HG03159 (cell line): Measurements from ENCODE around the gene C2orf68.
"Not testable (repeated sequence)": the region's sequence is repeated elsewhere in the genome, so short reads cannot be mapped to it uniquely, and the experiment has no call there.

Source experiments
- ATAC-seq: cut with Tn5 transposase; IDR thresholded peaks from one replicate; pipeline ENCODE4 v1.9.1; 2021; ENCODE audit warnings: mild to moderate bottlenecking, moderate library complexity; ENCODE audit not compliant: unreplicated experiment

C2orf68 gene

DNA sequence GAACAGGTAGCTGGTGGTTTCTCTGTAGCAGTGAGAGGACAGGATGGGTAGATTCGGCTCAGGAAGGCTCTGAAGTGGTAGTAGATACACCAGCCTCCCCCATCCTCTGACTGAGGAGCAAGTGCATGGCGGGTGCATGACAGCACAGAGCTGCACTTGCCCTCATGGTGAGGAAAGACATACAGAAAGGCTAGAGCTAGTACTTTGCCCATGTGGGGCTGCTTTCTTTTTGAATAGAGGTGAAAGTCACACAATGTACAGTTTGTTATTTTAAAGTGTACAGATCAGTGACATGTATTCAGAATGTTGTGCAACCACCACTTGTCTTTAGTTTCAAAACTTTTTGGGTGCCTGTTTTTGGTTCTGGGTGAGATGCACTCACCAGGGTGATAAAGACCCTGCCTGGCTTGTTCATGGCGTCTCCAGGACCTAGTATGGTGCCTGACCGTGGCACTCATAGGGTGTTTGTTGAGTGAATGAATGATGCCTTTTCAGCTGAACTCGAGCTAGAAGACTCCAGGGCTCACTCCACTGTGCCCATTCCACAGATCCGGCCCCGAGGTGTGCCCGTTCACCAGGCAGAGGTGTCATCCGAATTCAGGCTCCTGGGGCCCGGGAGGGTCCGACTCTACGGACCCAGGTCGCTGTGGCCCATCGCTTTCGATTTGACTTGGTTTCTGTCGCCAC, 28.1 kb downstream of the C2orf68 start:
- ATAC-seq: peak; percentile 2

DNA sequence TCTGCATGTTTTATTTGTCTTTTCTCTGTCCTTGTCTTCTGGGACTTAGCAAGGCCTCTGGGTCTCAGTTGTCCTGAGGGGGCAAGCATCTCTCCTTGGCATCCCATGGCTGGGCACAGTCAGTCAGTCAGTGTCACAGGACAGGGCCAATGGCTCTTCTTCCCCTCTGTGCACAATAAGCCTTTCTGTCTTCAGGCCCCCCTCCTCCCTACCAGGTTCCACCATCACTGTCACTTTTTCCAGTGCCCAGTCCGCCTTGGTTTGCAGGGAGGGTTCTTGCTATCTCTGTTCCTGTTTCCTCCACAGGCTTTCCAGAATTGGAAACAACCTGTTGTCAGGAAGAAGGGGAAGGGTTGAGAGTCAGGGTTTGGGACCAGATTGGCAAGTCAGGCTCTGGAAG, 29.4 kb downstream of the C2orf68 start:
- no peak for ATAC-seq

GRCh38 chr2:85580206-85580605, 31.7 kb downstream of the C2orf68 start:
- ATAC-seq: no peak

DNA sequence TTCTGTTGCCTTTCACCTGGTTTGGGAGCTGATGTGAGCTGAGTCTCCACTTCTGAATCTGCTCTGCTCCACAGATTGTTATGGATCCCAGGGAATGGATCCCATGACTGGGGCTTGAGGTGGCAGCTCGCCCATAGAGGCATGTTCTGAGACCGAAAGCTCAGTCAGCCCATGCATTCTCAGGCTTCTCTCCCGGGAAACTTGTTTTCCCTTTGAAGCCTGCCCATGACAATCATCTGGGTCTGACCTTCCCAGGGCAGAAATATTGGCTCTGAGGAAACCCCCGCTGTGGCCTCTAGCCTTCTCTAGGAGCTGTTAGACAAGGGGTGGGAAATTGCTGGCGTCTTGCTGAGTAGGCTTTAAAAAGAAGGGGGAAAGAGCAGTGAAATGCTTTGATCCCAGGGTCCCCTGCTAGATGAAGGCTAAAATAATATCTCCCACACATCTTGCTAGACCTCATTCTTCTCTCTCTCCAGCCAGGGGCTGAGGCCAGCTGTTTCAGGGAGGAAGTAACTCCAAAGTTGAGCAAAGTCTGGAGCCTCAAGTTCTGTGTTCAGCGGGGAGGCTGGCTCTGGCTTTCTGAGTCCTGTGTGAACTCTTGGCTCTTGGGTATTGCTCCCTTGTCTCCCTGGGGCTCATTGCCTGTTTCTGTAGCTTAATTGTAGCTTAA, 32.5 kb downstream of the C2orf68 start:
- ATAC-seq: no peak

- ATAC-seq: peak; percentile 40
These were observed 33.4 kb downstream of the C2orf68 start for GRCh38 chr2:85578243-85579180.

DNA sequence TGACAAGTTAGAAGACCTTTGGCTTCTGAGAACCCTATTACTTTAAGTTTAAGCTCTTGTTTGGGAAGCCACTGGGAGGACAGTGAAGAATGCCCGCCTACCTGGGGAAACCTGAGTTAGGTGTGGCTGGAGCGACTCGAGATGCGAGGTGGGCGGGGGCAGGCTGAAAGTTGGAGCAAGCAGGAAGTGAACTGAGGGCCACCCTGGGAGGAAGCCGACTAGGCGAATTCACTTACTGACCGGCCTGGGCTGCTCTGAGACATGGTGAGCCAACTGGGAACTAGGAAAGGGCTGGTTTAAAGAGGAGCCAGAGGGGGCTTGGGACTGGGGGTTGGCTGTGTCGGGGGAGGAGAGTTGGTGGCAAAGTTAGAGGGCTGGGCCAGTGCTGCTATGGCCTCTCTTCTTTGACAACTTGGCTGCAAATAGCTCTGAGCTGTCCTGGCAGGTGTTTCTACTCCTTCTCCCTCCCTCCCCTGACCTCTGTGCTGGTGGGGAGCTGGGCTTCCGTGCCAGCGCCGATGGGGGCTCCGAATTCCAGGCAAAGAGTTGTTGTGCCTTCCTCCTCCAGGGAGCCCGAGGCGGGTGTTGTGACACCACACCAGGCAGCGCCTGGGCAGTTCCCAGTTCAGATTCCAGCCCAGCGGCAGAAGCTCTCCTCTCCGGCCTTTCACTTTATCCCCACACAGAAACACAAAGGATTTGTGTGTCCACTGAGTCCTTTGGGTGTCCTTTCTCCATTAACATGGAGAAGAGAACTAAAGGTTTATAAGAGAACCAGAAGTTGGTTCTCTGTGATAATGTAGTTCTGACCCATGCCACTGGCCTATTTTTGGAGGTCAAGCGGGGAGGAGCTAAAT, 34.3 kb downstream of the C2orf68 start, which contains the start of gene VAMP8:
Gene VAMP8, plus strand, starts transcription at position 201 of the 857 bp plus-strand sequence. Its CDS starts 61 bp downstream, at position 262.
- ATAC-seq: no peak

DNA sequence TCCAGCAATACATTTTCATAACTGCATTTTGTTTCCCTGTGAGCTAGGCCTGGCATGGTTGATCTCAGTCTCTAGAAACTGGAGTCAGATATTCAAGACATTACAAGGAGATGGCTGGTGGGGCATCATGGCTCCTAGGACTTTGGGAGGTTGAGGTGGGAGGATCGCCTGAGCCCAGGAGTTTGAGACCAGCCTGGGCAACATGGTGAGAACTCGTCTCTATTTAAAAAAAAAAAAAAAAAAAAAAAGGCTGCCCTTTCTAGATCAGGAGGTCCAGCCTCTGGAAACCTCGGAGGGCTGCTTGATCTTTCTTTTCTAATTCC, 34.8 kb downstream of the C2orf68 start:
- ATAC-seq: no peak

DNA sequence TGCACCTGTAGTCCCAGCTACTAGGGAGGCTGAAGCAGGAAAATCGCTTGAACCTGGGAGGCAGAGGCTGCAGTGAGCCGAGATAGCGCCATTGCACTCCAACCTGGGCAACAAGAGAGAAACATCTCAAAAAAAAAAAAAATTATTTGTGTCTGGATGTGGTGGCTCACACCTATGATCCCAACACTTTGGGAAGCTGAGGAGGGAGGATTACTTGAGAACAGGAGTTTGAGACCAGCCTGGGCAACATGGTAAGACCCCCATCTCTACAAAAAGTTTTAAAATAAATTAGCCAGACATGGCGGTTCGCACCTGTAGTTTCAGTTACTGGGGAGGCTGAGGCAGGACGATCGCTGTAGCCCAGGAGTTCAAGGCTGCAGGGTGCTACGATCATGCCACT, 36.1 kb downstream of the C2orf68 start:
- no peak for ATAC-seq

DNA sequence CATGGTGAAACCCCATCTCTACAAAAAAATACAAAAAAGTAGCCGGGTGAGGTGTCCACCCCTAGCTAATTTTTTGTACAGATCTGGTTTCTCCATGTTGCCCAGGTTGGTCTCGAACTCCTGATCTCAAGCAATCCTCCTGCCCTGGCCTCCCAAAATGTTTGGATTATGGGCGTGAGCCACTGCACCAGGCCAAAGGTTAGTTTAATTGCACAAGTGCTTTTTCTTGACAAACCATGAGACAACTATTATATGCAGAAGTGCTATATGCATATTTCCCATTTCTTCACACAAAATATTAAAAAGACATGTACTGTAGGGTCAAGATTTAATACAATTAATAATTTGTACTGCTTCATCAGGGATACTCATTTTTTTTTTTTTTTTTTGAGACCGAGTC, 45.6 kb downstream of the C2orf68 start:
- ATAC-seq: no peak

GRCh38 chr2:85564144-85564563, 47.7 kb downstream of the C2orf68 start:
- no peak for ATAC-seq

DNA sequence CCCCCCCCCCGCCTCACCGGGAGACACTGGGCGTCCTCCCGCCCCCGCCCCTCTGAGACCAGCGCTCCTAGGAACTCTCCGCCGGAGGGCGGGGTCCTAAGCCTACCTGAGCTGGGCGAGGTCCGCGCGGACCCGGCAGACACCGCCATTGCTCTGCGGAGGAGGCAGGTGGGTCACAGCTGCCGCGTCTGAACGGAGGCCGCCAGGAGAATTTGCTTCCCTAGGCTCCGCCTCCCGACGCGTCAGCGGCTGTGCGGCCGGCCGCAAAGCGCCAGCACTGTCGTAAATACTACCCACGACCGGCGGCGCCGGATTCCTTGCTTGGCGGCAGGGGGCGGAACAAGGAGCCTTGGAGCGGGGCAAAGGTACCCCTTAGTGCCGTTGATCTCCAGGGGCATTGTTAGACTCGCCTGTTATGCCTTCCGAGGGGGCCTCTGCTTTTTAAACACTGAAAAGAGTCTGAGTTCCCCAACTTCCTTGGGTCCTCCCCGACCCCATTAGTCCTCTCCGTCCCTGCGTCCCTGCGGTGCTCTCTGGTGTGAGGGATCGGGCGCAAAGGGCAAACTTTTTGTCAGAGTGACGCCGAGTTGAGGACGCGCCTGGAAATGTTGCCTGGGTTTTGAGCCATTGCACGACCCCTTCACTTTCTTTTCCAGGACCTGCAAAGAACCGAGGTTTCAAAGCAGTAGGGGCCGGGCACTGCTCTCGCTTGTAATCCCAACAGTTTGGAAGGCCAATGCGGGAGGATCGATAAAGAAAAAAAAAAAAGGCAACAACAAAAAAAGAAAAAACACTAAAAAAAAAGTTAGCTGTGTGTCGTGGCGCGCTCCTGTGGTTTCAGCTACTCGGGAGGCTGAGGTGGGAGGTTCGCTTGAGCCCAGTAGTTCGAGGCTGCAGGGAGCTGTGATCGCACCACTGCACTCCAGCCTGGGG, 50.3 kb downstream of the C2orf68 start, which contains the start of gene GGCX:
Gene GGCX, minus strand, starts transcription at position 214 of the 933 bp plus-strand sequence. Its CDS starts 65 bp downstream, at position 149.
- peak; percentile 84 for ATAC-seq

DNA sequence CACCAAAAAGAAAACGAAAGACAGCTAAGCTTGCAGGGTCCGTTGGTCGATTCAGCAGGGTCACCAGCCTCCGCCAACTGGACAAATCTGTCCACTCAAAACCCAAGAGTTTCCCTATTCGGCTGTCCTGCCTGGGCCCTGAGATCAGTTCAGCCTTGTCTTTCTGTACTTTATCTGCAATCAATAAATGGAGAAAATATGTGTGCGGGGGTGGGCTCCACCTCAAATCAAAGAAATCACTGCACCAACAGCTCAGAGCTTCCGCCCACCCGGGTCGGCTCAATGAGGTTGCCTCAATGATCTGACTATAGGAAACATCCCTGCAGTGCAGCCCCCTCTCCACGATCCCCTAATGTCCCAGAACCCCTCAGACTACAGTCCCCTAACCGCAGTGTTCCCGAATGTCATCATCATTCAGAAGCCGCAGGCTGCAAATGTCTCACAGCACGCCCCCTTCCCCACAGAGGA, 51.0 kb downstream of the C2orf68 start:
- peak; percentile 23 for ATAC-seq

- ATAC-seq: not testable (repeated sequence)
These were observed 51.5 kb downstream of the C2orf68 start for GRCh38 chr2:85560403-85560726.

DNA sequence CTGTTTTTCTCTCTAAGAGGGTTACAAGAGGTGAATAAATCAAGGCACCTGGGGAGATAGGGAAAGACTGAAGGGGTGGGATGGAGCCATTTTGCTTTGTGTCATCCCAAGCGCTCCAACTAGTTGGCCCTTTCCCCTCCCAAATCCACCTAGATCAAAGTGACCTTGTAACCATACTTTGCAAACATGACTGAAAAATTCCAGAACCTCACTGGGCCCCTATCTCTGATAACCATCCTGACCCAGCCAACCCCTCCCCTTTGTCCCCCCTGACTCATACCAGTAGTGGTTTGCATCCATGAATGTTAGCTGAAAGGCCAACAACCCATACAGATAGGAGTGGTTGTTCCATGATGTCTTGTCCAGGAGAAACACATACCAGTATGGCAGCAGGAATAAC, 53.7 kb downstream of the C2orf68 start:
- no peak for ATAC-seq

DNA sequence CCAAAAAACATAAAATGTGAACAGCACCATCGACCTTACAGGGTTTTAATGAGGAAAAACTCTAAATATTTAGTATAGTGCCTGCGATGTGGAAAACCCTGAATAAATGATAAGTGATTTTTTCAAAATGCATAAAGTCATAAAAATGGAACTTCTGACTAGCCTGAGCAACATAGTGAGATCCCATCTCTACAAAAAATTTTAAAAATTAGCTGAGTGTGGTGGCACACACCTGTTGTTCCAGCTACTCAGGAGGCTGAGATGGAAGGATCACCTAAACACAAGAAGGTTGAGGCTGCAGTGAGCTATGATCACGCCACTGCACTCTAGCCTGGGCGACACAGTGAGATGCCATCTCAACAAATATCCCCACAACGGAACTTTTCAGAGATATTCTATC, 54.7 kb downstream of the C2orf68 start:
- ATAC-seq: no peak
